SU-DHL-6 (cell line): ENCODE data around the gene PUSL1.

ENCODE experiments used
- CTCF ChIP-seq: fragments of 200-600 bp; sonication (generic); IDR thresholded peaks from one replicate; pipeline ENCODE4 v1.5.1; 2017; ENCODE audit warnings: antibody characterized with exemption, mild to moderate bottlenecking, low read length, moderate library complexity; ENCODE audit not compliant: insufficient read depth, poor library complexity, severe bottlenecking
- EZH2phosphoT487 ChIP-seq: fragments of 200-600 bp; sonication (generic), shearing (Covaris generic); conservative IDR thresholded peaks from 2 replicates; pipeline ENCODE4 v1.6.1; 2018; ENCODE audit warnings: mild to moderate bottlenecking, antibody characterized with exemption, low read length, moderate library complexity, mixed read lengths

GRCh38 chr1:1342061-1342562 is 33.7 kb downstream of the PUSL1 start:
- TF ChIP-seq CTCF: no peak
- no peak for TF ChIP-seq EZH2phosphoT487
